Measurements from ENCODE around the gene COQ8A.

DNA sequence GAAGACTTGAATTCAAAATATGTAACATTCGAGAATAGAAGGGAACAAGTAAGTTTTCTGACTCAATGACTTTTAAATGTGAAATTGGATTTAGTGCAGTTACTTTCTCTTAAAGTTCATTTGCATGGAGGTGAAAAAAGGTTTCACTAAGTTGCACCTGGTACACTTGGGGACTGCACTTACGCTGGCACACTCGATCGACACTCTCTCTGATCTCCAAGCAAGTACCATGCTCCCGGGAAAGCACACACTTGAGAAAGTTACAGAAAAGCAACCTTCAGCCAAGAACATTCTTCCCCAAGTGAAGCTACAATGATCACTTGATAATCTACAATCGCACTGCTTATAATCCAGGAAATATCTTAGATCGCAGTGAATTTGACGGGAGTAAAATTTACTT is 63.1 kb downstream of the COQ8A start:
- TF ChIP-seq, protein P1, sequence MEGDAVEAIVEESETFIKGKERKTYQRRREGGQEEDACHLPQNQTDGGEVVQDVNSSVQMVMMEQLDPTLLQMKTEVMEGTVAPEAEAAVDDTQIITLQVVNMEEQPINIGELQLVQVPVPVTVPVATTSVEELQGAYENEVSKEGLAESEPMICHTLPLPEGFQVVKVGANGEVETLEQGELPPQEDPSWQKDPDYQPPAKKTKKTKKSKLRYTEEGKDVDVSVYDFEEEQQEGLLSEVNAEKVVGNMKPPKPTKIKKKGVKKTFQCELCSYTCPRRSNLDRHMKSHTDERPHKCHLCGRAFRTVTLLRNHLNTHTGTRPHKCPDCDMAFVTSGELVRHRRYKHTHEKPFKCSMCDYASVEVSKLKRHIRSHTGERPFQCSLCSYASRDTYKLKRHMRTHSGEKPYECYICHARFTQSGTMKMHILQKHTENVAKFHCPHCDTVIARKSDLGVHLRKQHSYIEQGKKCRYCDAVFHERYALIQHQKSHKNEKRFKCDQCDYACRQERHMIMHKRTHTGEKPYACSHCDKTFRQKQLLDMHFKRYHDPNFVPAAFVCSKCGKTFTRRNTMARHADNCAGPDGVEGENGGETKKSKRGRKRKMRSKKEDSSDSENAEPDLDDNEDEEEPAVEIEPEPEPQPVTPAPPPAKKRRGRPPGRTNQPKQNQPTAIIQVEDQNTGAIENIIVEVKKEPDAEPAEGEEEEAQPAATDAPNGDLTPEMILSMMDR (conservative IDR thresholded peaks at IDR 0.05 in 1 of 2, IDR thresholded peaks at IDR 0.05 in 1 of 2; ENCODE audit: low read depth in 1 of 2, low read length in 2 of 2) = no peak
- no peak for TF ChIP-seq EZH2 (IDR thresholded peaks at IDR 0.05; ENCODE audit: low read length, missing control alignments)

Measured in fibroblast of lung (primary cell).